IPS DF 6.9 (cell line): Measurements from ENCODE around the gene TEX50.
"Not testable (repeated sequence)": the region's sequence is repeated elsewhere in the genome, so short reads cannot be mapped to it uniquely, and the experiment has no call there.

Source experiments
- DNase-seq: peaks from one replicate; pipeline ENCODE4 v3.0.0-alpha.2; 2013; ENCODE audit warnings: low read depth, low spot score
- H3K27ac ChIP-seq: one replicate; pipeline ENCODE4 v1.5.1; 2013; ENCODE audit warnings: low read length, control low read depth
- H3K27me3 ChIP-seq: 2 replicates; pipeline ENCODE4 v1.6.1; 2013; ENCODE audit warnings: mild to moderate bottlenecking, low read length; ENCODE audit not compliant: control insufficient read depth, insufficient read depth
- H3K36me3 ChIP-seq: 2 replicates; pipeline ENCODE4 v1.6.1; 2013; ENCODE audit warnings: low read length; ENCODE audit not compliant: control insufficient read depth, insufficient read depth
- H3K4me1 ChIP-seq: 2 replicates; pipeline ENCODE4 v1.6.1; 2013; ENCODE audit warnings: low read length; ENCODE audit not compliant: control insufficient read depth, insufficient read depth
- H3K4me3 ChIP-seq: 2 replicates; pipeline ENCODE4 v1.5.1; 2013; ENCODE audit warnings: mild to moderate bottlenecking, low read length
- H3K9me3 ChIP-seq: 2 replicates; pipeline ENCODE4 v1.6.1; 2013; ENCODE audit warnings: low read length, inconsistent platforms; ENCODE audit not compliant: control insufficient read depth, insufficient read depth
- WGBS: extraction: QIAGEN DNeasy Blood & Tissue Kit; methylation state at CpG from one replicate; pipeline ENCODE4 v1.1.7; 2013; ENCODE audit warnings: mixed read lengths, missing lambda C conversion rate; ENCODE audit not compliant: insufficient read length, insufficient coverage; 5-methylcytosine and 5-hydroxymethylcytosine counted together

The TEX50 gene

DNA sequence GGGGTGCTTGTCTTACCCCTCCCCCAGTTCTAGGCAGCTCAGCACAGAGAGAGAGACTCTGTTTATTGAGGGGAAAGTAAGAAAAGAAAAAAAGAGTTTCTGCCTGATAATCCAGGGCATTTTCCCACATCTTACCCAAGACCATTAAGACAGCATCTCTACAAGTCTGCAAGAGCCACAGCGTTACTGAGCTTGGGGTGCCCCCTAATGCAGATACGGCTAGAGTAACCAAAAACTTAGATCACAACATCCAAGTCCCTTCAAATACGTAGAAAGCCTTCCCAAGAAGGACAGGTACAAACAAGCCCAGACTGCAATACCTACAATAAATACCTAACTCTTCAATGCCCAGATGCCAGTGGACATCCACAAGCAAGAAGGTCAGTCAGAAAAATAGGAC, 6.2 kb upstream of the TEX50 start:
- DNase-seq: no peak
- no CpG with 5 or more reads among the region's 3 CpGs for WGBS
- no peak overlapping the region for H3K4me3 ChIP-seq

GRCh38 chr1:173637236-173638042, 2.3 kb downstream of the TEX50 start:
- H3K36me3 ChIP-seq, H3K4me3 ChIP-seq, H3K4me1 ChIP-seq, H3K27ac ChIP-seq, H3K27me3 ChIP-seq, H3K9me3 ChIP-seq, DNase-seq: not testable (repeated sequence)
- WGBS: no CpG with 5 or more reads among the region's 6 CpGs

More for the DNA sequence above, 6.2 kb upstream of the TEX50 start:
- H3K9me3 ChIP-seq: no peaks in the 10 kb centered on the region
- H3K27me3 ChIP-seq: no peaks in the 10 kb centered on the region
- 0 out of 2 replicates have a peak, but pooled peaks cover 2% of the 10 kb centered on the region for H3K4me1 ChIP-seq
- H3K36me3 ChIP-seq: no peaks in the 10 kb centered on the region
- no peak overlapping the region for H3K27ac ChIP-seq

DNA sequence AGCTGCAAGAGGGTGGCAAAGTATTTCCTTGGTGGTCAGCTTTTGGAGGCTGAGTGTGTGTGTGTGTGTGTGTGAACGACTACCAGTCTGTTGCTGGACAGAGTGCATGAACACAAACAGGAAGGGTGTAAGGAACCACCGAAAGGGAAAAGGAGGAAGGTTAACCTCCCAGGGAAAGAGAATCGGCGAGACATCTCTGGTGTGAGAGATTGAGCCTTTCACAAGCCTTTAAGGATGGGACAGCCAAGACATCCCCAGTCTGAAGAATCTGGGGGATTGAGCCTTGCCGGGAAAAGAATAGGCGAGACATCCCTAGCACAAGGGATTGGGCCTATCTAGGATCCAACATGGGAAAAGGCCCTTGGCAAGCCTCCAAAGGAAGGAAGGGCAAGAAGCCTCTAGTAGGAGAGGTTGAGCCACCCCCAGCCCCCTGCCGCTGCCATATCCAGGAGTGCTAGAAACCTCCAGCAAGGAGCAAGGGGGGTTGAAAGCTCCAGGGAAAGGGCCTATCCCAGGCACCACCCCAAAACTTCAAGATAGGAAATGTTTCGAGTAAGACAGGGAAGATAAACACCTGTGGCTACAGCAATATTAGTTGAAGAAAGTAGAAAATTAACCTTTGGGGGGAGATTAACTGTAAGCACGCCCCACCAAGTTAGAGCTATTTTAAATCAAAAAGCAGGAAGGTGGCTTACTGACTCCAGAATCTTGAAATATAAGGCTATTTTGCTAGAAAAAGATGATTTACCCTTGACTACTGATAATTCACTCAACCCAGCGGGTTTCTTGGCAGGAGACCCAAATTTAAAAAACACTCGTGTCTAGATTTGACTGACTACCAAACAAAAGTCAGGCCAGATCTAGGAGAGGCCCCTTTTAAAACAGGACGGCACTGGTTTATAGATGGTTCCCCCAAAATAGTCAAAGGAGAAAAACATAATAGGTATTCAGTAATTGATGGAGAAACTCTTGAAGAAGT, 3.2 kb downstream of the TEX50 start:
- no CpG with 5 or more reads among the region's 12 CpGs for WGBS
- Histone ChIP-seq H3K4me3 (no peak overlapping the region), H3K27ac (no peak overlapping the region), H3K9me3 (peaks cover 3% of the 10 kb centered on the region), H3K27me3 (no peaks in the 10 kb centered on the region), H3K36me3 (no peaks in the 10 kb centered on the region), H3K4me1 (no peaks in the 10 kb centered on the region)
- no peak for DNase-seq

GRCh38 chr1:173639102-173639501, 4.0 kb downstream of the TEX50 start:
- Histone ChIP-seq H3K27ac (no peak overlapping the region), H3K4me3 (no peak overlapping the region), H3K4me1 (no peaks in the 10 kb centered on the region), H3K9me3 (peaks cover 3% of the 10 kb centered on the region), H3K36me3 (no peaks in the 10 kb centered on the region), H3K27me3 (no peaks in the 10 kb centered on the region)
- DNase-seq: no peak
- WGBS: no CpG with 5 or more reads among the region's 2 CpGs

GRCh38 chr1:173642450-173643139, 7.5 kb downstream of the TEX50 start:
- H3K4me1 ChIP-seq, H3K36me3 ChIP-seq, H3K27me3 ChIP-seq, H3K9me3 ChIP-seq, H3K4me3 ChIP-seq, H3K27ac ChIP-seq, DNase-seq: not testable (repeated sequence)
- no CpG with 5 or more reads among the region's 4 CpGs for WGBS

DNA sequence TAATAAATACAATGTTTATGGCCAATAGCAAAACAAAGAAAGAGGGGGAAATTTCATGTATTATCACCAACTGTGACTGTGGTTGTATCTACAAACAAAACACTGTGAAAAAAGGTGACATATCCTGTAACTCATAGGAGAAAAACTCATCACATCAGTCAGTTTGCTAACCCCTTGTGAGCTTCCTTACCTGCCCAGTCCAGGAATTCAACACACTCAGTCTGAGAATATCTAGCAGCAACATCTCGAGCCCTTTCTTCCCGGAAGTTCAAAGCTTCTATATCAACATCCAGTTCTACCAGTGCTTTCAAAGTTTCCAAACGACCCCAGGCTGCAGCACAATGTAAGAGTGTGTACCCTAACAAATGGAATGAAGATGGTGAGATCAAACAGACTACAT, 11.5 kb downstream of the TEX50 start:
- Histone ChIP-seq H3K27ac (no peak overlapping the region), H3K36me3 (no peaks in the 10 kb centered on the region), H3K27me3 (no peaks in the 10 kb centered on the region), H3K4me3 (no peak overlapping the region), H3K9me3 (no peaks in the 10 kb centered on the region), H3K4me1 (no peaks in the 10 kb centered on the region)
- no CpG with 5 or more reads among the region's 3 CpGs for WGBS
- DNase-seq: no peak

GRCh38 chr1:173648880-173649605, 13.9 kb downstream of the TEX50 start:
- H3K27ac ChIP-seq: no peak overlapping the region
- H3K36me3 ChIP-seq: no peaks in the 10 kb centered on the region
- no peak overlapping the region for H3K4me3 ChIP-seq
- no peak for DNase-seq
- no peaks in the 10 kb centered on the region for H3K4me1 ChIP-seq
- H3K9me3 ChIP-seq: no peaks in the 10 kb centered on the region
- H3K27me3 ChIP-seq: no peaks in the 10 kb centered on the region

DNA sequence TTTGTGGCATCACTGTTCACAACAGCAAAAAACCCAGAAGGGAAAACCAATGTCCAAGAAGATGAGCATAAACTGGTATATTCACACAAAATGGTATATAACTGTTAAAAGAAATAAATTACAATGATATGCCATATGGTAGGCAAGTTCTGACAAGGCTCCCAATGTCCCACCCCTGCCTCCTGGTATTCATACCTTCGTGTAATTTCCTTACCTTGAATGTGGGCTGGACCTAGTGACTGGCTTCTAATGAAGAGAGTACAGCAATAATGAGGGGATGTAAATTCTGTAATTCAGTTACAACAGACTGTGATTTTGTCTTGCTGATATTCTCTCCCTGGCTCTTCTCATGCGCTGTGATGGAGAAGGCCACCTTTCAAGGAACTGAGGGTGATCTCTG, 25.2 kb downstream of the TEX50 start:
- H3K9me3 ChIP-seq: no peaks in the 10 kb centered on the region; the same call in 1 of the 2 replicates
- H3K36me3 ChIP-seq: no peaks in the 10 kb centered on the region
- no peaks in the 10 kb centered on the region for H3K4me1 ChIP-seq
- WGBS: no CpG with 5 or more reads among the region's 2 CpGs
- no peak overlapping the region for H3K27ac ChIP-seq
- no peaks in the 10 kb centered on the region for H3K27me3 ChIP-seq
- no peak overlapping the region for H3K4me3 ChIP-seq
- DNase-seq: no peak

DNA sequence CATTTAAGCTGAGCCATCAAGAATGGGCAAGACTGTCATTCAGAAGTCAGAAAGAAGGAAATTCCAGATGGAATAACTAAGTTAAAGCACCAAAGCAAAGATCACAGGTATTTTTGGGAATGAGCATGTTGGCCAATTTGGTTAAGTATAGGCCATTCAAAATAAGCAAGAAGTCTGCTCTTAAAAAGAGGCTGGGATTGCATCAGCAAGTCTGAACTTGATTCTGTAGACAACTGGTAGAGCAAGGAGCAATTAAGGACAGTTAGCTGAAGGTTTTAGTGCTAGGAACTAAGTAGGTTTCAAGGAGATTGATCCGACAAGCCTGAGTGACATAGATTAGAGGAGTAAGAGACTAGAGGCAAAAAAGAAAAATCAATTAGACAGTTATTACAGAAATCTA, 26.1 kb downstream of the TEX50 start:
- no peaks in the 10 kb centered on the region for H3K4me1 ChIP-seq
- DNase-seq: no peak
- H3K27ac ChIP-seq: no peak overlapping the region
- no peaks in the 10 kb centered on the region for H3K36me3 ChIP-seq
- no peaks in the 10 kb centered on the region for H3K27me3 ChIP-seq
- H3K9me3 ChIP-seq: no peaks in the 10 kb centered on the region
- WGBS: no CpG with 5 or more reads among the region's 1 CpG
- H3K4me3 ChIP-seq: no peak overlapping the region

GRCh38 chr1:173661763-173662162, 26.6 kb downstream of the TEX50 start:
- no peak overlapping the region for H3K4me3 ChIP-seq
- H3K9me3 ChIP-seq: no peaks in the 10 kb centered on the region
- no peaks in the 10 kb centered on the region for H3K27me3 ChIP-seq
- no CpG with 5 or more reads among the region's 1 CpG for WGBS
- no peaks in the 10 kb centered on the region for H3K36me3 ChIP-seq
- no peaks in the 10 kb centered on the region for H3K4me1 ChIP-seq
- no peak overlapping the region for H3K27ac ChIP-seq
- DNase-seq: no peak
